ENCODE measurements around the gene SRC.

DNA sequence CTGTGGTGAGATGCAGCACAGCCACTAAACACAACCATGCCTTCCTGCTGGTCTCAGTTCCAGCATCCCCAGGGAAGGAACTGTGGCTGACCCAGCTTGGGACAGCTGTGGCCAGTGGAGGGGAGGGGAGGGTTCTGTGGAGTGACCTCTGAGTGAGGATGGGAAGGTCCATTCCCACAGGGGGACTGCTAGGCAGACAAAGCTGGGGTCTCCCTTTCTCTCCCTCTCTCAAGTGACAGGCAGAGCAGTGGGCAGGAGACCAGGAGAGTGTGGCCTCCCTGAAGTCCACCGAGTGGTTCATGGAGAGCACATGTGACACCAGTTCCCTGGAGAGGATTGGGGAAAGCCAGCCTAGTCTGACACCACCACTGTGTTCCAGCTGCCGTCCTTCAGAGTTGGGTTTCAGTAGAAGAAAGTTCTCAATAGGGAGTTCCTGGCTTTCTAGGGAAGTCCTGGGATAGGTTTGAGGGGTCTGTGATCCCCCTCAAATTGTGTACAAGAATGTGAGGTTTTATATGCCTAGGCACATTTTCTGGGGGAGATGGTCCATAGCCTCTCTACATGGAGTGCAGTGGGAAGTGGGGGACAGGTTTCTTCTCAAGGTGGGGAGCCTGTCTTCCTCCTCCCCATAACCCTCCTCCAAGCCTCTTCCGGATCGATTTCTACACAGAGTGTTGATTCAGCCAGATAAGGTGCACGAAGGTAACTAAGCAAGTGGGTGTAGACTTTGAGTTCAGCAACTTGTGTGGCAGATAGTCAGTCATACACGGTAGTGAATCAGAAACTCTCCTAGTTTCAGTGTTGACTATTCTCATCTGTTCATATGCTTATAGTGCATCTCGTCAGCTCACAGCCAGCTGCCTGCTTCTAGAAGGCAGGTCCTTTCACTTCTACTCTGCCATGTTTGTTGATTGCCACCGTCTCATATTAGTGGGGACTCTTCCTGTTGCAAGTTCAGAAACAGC lies 37.6 kb upstream of the SRC start:
- TF ChIP-seq, protein P1, sequence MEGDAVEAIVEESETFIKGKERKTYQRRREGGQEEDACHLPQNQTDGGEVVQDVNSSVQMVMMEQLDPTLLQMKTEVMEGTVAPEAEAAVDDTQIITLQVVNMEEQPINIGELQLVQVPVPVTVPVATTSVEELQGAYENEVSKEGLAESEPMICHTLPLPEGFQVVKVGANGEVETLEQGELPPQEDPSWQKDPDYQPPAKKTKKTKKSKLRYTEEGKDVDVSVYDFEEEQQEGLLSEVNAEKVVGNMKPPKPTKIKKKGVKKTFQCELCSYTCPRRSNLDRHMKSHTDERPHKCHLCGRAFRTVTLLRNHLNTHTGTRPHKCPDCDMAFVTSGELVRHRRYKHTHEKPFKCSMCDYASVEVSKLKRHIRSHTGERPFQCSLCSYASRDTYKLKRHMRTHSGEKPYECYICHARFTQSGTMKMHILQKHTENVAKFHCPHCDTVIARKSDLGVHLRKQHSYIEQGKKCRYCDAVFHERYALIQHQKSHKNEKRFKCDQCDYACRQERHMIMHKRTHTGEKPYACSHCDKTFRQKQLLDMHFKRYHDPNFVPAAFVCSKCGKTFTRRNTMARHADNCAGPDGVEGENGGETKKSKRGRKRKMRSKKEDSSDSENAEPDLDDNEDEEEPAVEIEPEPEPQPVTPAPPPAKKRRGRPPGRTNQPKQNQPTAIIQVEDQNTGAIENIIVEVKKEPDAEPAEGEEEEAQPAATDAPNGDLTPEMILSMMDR (IDR thresholded peaks at IDR 0.05; ENCODE audit: low read length) = no peak
- no peak for TF ChIP-seq EZH2 (IDR thresholded peaks at IDR 0.05; ENCODE audit: borderline replicate concordance, low read length)

Data from OCI-LY1 (cell line).